A673 (cell line): ENCODE measurements around the gene CGB3. TPM values are rescaled to one million over a fixed set of nuclear protein-coding genes. Genes with fewer than 3 reads are reported as not detected.
A peak's percentile ranks its signal among the peaks of the same experiment; 100 is the strongest.

Experiments
- BruUV-seq: library from RNA; stranded (reverse); fragments of 400-500 nt; replicated peaks from 2 replicates; lab custom pipeline; 2021; lab: Mats Ljungman, UMichigan
- CTCF ChIA-PET: fragments of 300-600 bp; sonication (Branson Sonifier 250); formaldehyde crosslinking; loops from one replicate; lab custom pipeline; 2022; ENCODE audit warnings: antibody characterized with exemption; lab: Charles Lee
- POLR2A ChIA-PET: fragments of 300-600 bp; sonication (Branson Sonifier 250); formaldehyde crosslinking; loops from one replicate; lab custom pipeline; 2022; ENCODE audit warnings: antibody characterized with exemption; ENCODE audit not compliant: low non-redundant PET; lab: Charles Lee
- DNase-seq: peaks from one replicate; pipeline ENCODE4 v3.0.0-alpha.2; 2015; ENCODE audit warnings: low spot score
- H3K27ac ChIP-seq: fragments of 200-600 bp; sonication (generic); 2 replicates; pipeline ENCODE4 v1.5.1; 2016; ENCODE audit warnings: mixed run types, low read depth, mild to moderate bottlenecking, mixed read lengths, antibody characterized with exemption, low read length; ENCODE audit not compliant: poor library complexity, severe bottlenecking
- H3K27me3 ChIP-seq: fragments of 200-600 bp; sonication (generic); replicated peaks from 2 replicates; pipeline ENCODE4 v1.6.1; 2017; ENCODE audit warnings: mixed run types, low read depth, mild to moderate bottlenecking, mixed read lengths, antibody characterized with exemption, low read length; ENCODE audit not compliant: insufficient read depth, poor library complexity
- H3K36me3 ChIP-seq: fragments of 200-600 bp; sonication (generic); 2 replicates; pipeline ENCODE4 v1.6.1; 2016; ENCODE audit warnings: mixed run types, mild to moderate bottlenecking, mixed read lengths, antibody characterized with exemption, low read length; ENCODE audit not compliant: insufficient read depth, poor library complexity, severe bottlenecking
- H3K4me1 ChIP-seq: fragments of 200-600 bp; sonication (generic); 2 replicates; pipeline ENCODE4 v1.6.1; 2017; ENCODE audit warnings: mixed run types, mild to moderate bottlenecking, mixed read lengths, antibody characterized with exemption, low read length; ENCODE audit not compliant: insufficient read depth, poor library complexity, severe bottlenecking
- H3K4me3 ChIP-seq: fragments of 200-600 bp; sonication (generic); 2 replicates; pipeline ENCODE4 v1.5.1; 2016; ENCODE audit warnings: low read depth, mixed run types, mild to moderate bottlenecking, mixed read lengths, low read length; ENCODE audit not compliant: poor library complexity, severe bottlenecking
- H3K9me3 ChIP-seq: fragments of 200-600 bp; sonication (generic); 2 replicates; pipeline ENCODE4 v1.6.1; 2016; ENCODE audit warnings: mixed run types, low read depth, mild to moderate bottlenecking, mixed read lengths, antibody characterized with exemption, low read length; ENCODE audit not compliant: poor library complexity, severe bottlenecking
- CTCF ChIP-seq: fragments of 300-800, 200-600 bp; sonication (generic); conservative IDR thresholded peaks from 2 replicates; pipeline ENCODE4 v1.5.1; 2017; ENCODE audit warnings: low read depth, mild to moderate bottlenecking, antibody characterized with exemption, low read length, moderate library complexity, mixed read lengths
- EZH2 ChIP-seq: fragments of 200-600 bp; sonication (generic); IDR thresholded peaks from 2 replicates; pipeline ENCODE4 v1.6.1; 2017; ENCODE audit warnings: borderline replicate concordance, low read depth, mild to moderate bottlenecking, mixed read lengths, antibody characterized with exemption, low read length; ENCODE audit not compliant: poor library complexity, severe bottlenecking
- intact Hi-C: fragments of 100-400 bp; cut with micrococcal nuclease; formaldehyde crosslinking; loops from one replicate; pipeline ENCODE4 v1.10.0; 2022; ENCODE audit not compliant: unreplicated experiment
- total RNA-seq: library from RNA; stranded (reverse); gene quantifications from 2 replicates; pipeline ENCODE4 v1.2.3, GENCODE V29; 2021

The CGB3 gene
- total RNA-seq, 1 experiment from 2014 or later: not detected

DNA sequence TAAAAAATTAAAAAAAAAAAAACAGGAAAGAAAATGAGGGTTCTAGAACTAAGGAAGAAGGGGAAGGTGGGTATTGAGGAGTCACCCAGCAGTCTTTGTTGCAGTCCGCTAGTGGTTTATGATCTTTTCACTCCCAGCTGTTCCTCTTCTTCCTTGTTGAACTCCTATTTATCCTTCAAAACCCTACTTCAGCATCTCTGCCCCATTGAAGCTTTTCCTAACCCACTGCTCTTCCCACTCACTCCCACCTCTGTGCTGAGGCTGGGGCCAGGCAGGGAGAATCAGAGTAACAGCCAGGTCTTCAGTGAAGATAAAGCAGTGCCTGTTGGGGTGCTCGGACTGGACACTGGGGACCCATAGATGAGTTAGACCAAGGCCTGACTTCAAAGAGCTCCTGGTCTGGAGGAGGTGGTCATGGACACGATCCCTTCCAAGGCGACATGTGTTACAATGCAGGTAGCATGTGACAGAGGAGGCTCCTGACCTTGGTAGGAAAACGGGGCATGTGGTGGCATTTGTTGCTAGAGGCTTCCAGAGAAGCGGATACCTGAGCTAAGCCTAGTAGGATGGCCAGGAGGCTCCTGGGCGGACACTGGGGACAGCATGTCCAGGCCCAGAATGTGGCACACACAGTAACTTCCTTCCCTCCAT, 19.0 kb downstream of the CGB3 start:
- CTCF ChIA-PET: no interaction called here
- DNase-seq: no peak
- Histone ChIP-seq H3K27me3 (no peaks in the 10 kb centered on the region), H3K9me3 (no peaks in the 10 kb centered on the region), H3K36me3 (peaks cover 63% of the 10 kb centered on the region), H3K27ac (no peak overlapping the region), H3K4me1 (no peaks in the 10 kb centered on the region), H3K4me3 (no peak overlapping the region)
- intact Hi-C loops: no loop called here
- no TSS peak for BruUV-seq
- POLR2A ChIA-PET: no interaction called here
- no peak for TF ChIP-seq EZH2
- no peak for TF ChIP-seq CTCF

DNA sequence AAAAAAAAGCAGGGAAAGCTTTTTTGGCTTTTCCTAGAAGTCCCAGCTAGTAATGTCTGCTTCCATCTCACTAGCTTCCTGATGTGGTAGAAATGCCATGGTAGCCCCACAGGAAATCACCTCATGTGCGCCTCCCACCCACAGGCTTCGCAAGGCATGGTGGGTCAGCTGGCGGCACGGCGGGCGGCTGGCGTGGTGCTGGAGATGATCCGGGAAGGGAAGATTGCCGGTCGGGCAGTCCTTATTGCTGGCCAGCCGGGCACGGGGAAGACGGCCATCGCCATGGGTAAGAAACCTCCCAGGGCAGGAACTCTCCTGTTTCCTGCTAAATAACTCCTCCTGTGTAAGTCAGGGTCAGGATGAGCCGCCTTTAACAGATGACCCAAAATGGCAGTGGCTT, 20.0 kb downstream of the CGB3 start:
- Histone ChIP-seq H3K9me3 (no peaks in the 10 kb centered on the region), H3K27me3 (no peaks in the 10 kb centered on the region), H3K4me1 (peaks cover 4% of the 10 kb centered on the region), H3K27ac (no peak overlapping the region), H3K4me3 (no peak overlapping the region), H3K36me3 (peaks cover 55% of the 10 kb centered on the region)
- TF ChIP-seq CTCF (no peak), EZH2 (no peak)
- ChIA-PET POLR2A (no interaction called here), CTCF (interaction anchor here (0.6 kb wide), 2 partner anchors 101 to 561 kb away, joined by 3 to 10 read pairs; no protein-coding TSS in a partner anchor)
- DNase-seq: no peak
- BruUV-seq: no TSS peak
- intact Hi-C loops: no loop called here

DNA sequence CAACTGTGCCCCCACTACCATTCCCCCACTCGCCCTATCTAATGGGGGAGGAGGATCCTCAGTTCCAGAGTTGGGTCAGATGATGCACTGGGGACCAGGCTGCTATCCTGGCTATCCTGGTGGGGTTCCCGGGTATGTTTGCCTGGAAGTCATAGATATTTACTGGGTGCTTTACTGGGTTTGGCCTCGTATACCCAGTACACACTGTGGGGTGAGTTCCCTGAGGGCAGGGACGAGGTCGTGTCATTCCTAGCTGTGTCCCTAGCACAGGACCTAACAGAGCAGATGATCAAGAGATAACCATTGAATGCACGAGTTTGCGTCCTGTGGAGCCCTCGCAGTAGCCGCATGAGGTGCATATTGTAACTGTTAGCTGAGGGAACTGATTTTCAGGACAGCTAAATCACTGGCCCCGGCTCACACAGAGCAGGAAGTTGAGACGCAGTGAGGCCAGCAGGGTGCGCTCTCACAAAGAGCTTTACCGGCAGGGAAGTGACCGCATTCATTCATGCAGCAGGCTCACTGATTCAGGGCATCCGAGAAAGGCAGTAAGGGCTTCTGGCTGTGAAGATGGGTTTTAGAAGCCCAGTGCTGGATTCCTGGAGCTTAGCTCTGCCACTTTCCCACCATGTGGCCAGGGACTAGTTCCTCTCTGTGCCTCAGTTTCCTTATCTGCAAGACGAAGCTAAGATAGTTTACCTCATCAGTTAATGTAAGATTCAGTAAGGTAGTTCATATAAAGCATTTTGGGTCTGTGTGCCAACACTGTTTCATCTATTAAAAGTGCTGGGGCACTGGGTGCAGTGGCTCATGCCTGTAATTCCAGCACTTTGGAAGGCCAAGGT, 24.4 kb downstream of the CGB3 start:
- Histone ChIP-seq H3K4me3 (no peak overlapping the region), H3K4me1 (peaks cover 10% of the 10 kb centered on the region), H3K9me3 (no peaks in the 10 kb centered on the region), H3K27me3 (no peaks in the 10 kb centered on the region), H3K36me3 (peaks cover 32% of the 10 kb centered on the region), H3K27ac (no peak overlapping the region)
- POLR2A ChIA-PET: no interaction called here
- CTCF ChIA-PET: interaction anchor here (0.5 to 1.3 kb wide), 13 partner anchors 18 to 892 kb away, joined by 3 to 11 read pairs (median 4); no protein-coding TSS in a partner anchor
- peak; percentile 89 for DNase-seq
- intact Hi-C loops: no loop called here
- BruUV-seq: no TSS peak
- TF ChIP-seq CTCF (peak; percentile 94), EZH2 (no peak)
